SK-N-SH (cell line): Measurements from ENCODE around the gene PCDHGB2.

Experiments
- EP300 ChIP-seq, 2 experiments: IDR thresholded peaks; 2 replicates each; pipeline versions ENCODE4 v1.4.0 to v1.6.1; 2012; ENCODE audit warnings: borderline replicate concordance in 1 of 2, low read depth in 1 of 2, low read length in 1 of 2
- EZH2phosphoT487 ChIP-seq: fragments of 200-600 bp; sonication (generic); IDR thresholded peaks from 2 replicates; pipeline ENCODE4 v1.6.1; 2017; ENCODE audit warnings: low read depth, mixed run types, mild to moderate bottlenecking, antibody characterized with exemption, moderate library complexity, borderline replicate concordance
- GABPA ChIP-seq: IDR thresholded peaks from 2 replicates; pipeline ENCODE4 v1.4.0; 2012; ENCODE audit warnings: low read depth, mild to moderate bottlenecking
- JUND ChIP-seq: IDR thresholded peaks from 2 replicates; pipeline ENCODE4 v1.4.0; 2012
- NFIC ChIP-seq: IDR thresholded peaks from 2 replicates; pipeline ENCODE4 v1.4.0; 2012; ENCODE audit warnings: borderline replicate concordance
- POLR2AphosphoS5 ChIP-seq: IDR thresholded peaks from 2 replicates; pipeline ENCODE4 v1.6.1; 2012; ENCODE audit warnings: low read depth, low read length
- TAF1 ChIP-seq: IDR thresholded peaks from 2 replicates; pipeline ENCODE4 v1.6.1; 2012; ENCODE audit warnings: low read depth, mild to moderate bottlenecking, low read length, moderate library complexity, borderline replicate concordance
- YY1 ChIP-seq: IDR thresholded peaks from 2 replicates; pipeline ENCODE4 v1.4.0; 2012; ENCODE audit warnings: low read depth, mild to moderate bottlenecking
- TF ChIP-seq, protein P1 (sequence below): fragments of 200-600 bp; sonication (generic); IDR thresholded peaks from 2 replicates; pipeline ENCODE4 v1.6.1; 2017; ENCODE audit warnings: antibody characterized with exemption, mild to moderate bottlenecking, moderate library complexity
- TF ChIP-seq, protein P2 (sequence below): fragments of 150-350 bp; IDR thresholded peaks from 2 replicates; pipeline ENCODE4 v1.6.1; 2017; ENCODE audit warnings: antibody characterized with exemption, low read length, low read depth, borderline replicate concordance

DNA sequence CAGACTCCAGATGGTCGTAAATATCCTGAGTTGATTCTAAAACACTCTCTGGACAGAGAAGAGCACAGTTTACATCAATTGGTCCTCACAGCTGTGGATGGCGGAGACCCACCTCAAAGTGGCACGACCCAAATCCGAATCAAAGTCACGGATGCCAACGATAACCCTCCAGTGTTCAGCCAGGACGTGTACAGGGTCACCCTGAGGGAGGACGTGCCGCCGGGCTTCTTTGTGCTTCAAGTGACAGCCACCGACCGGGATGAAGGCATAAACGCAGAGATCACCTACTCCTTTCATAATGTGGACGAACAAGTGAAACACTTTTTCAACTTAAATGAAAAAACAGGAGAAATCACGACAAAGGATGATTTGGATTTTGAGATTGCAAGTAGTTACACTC is 891 bp downstream of the PCDHGB2 start:
- TF ChIP-seq, protein P1, sequence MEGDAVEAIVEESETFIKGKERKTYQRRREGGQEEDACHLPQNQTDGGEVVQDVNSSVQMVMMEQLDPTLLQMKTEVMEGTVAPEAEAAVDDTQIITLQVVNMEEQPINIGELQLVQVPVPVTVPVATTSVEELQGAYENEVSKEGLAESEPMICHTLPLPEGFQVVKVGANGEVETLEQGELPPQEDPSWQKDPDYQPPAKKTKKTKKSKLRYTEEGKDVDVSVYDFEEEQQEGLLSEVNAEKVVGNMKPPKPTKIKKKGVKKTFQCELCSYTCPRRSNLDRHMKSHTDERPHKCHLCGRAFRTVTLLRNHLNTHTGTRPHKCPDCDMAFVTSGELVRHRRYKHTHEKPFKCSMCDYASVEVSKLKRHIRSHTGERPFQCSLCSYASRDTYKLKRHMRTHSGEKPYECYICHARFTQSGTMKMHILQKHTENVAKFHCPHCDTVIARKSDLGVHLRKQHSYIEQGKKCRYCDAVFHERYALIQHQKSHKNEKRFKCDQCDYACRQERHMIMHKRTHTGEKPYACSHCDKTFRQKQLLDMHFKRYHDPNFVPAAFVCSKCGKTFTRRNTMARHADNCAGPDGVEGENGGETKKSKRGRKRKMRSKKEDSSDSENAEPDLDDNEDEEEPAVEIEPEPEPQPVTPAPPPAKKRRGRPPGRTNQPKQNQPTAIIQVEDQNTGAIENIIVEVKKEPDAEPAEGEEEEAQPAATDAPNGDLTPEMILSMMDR: no peak
- no peak for TF ChIP-seq NFIC
- no peak for TF ChIP-seq EP300 (IDR thresholded peaks at IDR 0.05; ENCODE audit: borderline replicate concordance in 1 of 2, low read depth in 1 of 2, low read length in 1 of 2)
- TF ChIP-seq JUND: no peak
- no peak for TF ChIP-seq TAF1
- TF ChIP-seq GABPA: no peak
- no peak for TF ChIP-seq EZH2phosphoT487
- TF ChIP-seq POLR2AphosphoS5: no peak
- TF ChIP-seq, protein P2, sequence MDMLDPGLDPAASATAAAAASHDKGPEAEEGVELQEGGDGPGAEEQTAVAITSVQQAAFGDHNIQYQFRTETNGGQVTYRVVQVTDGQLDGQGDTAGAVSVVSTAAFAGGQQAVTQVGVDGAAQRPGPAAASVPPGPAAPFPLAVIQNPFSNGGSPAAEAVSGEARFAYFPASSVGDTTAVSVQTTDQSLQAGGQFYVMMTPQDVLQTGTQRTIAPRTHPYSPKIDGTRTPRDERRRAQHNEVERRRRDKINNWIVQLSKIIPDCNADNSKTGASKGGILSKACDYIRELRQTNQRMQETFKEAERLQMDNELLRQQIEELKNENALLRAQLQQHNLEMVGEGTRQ: no peak
- no peak for TF ChIP-seq YY1
